HG03460 (cell line): ENCODE data around the gene E2F1.
"Not testable (repeated sequence)": the region's sequence is repeated elsewhere in the genome, so short reads cannot be mapped to it uniquely, and the experiment has no call there.

ENCODE experiments used
- ATAC-seq: cut with Tn5 transposase; IDR thresholded peaks from one replicate; pipeline ENCODE4 v1.9.1; 2021; ENCODE audit not compliant: unreplicated experiment

Gene E2F1

GRCh38 chr20:33646191-33646590 is 40.0 kb downstream of the E2F1 start:
- ATAC-seq = no peak

GRCh38 chr20:33645396-33645795 is 40.8 kb downstream of the E2F1 start:
- ATAC-seq = no peak

DNA sequence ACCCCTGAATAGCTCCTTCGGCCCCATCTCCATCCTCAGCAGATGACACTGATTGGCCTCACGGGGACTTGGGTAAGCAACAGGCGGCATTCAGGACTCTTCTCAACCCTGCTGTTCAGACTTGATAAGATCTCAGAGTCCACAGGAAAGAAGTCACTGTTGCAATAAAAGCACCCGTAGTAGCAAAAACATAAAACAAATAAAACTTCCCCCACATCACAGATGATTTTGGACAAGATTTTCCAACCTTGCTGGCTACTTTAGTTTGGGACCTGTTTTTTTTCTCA is 41.2 kb downstream of the E2F1 start:
- no peak for ATAC-seq

GRCh38 chr20:33644313-33645071 is 41.7 kb downstream of the E2F1 start:
- ATAC-seq = no peak

DNA sequence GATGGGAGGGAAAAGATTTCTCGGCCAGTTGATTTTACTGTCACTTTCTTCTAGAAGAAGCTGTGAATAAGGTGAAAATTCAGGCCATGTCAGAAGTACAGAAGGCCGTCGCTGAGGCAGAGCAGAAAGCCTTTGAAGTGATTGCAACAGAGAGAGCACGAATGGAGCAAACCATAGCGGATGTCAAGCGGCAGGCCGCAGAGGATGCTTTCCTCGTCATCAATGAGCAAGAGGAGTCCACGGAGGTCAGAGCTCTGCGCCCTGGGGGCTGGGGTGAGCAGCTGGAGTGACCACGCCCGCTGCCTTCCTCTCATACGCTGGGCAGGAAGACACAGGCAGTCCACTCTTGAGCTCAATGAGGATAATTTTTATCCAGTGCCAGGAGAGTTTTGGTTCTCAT is 45.9 kb downstream of the E2F1 start:
- ATAC-seq = no peak

DNA sequence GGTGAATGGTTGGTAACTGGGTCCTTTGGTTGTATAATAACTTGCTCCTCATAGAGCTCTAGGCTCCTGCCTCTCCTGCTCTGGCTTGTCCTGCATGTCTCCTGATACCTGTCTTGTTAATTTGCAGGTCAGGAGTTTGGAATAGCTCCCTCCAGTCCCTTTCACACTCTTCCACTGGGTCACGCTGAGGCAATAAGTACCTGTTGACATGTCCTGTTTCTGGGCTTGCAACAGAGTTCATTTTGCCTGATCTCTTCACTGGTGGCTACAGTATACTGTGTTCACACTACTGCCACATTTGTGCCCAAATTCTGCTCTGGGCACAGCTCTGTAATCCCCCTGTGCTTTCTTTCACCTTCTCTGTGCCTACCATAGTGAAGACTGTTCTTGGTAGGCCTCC is 49.4 kb downstream of the E2F1 start:
- no peak for ATAC-seq

DNA sequence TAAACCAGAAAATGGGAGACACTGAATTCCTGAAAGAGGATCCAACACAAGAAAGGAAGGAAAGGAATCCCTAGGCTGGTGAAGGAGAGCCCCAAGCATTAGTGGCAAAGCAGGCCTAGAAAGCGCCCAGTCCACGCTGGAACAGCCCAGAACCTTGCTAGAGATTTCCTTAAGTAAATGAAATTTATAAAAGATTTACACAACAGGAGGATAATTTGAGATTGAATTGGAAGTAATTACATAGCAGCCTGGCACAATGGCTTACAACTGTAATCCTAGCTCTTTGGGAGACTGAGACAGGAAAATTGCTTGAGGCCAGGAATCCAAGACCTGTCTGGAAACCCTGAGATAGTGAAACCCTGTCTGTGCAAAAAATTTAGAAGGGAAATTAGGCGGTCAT is 50.8 kb downstream of the E2F1 start:
- no peak for ATAC-seq

- not testable (repeated sequence) for ATAC-seq
Measured at GRCh38 chr20:33631910-33632309, 54.3 kb downstream of the E2F1 start.

- no peak for ATAC-seq
Measured at GRCh38 chr20:33630507-33630906, 55.7 kb downstream of the E2F1 start.

- no peak for ATAC-seq
Measured at GRCh38 chr20:33629979-33630378, 56.2 kb downstream of the E2F1 start.

- no peak for ATAC-seq
Measured at GRCh38 chr20:33629533-33629932, 56.7 kb downstream of the E2F1 start.

DNA sequence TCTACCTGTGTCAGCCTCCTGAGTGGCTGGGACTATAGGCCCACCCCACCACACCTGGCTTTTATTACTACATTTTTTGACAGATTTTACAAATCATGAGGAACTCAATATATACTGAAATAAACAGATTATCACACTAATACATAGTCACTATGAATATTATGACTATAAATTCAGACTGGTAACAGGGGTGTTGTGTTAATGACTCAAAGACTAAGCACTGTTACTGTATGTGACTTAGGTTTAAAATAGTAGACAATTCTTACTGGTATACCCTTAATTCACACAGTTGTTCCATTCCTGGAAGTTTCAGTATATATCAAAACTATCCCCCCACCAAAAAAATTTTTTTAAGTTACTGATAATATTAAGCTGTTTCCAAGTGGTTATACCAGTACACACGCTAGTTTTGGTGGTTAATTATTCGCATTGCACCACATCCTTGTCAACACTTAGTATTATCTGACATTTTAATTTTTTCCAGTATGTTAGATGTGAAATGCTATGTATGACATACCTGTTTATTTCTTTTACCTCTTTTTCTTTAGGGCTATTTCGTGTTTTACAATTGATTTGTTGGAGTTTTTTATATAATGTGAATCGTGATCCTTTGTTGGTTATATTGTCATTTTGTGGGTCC is 58.5 kb downstream of the E2F1 start:
- ATAC-seq = no peak

DNA sequence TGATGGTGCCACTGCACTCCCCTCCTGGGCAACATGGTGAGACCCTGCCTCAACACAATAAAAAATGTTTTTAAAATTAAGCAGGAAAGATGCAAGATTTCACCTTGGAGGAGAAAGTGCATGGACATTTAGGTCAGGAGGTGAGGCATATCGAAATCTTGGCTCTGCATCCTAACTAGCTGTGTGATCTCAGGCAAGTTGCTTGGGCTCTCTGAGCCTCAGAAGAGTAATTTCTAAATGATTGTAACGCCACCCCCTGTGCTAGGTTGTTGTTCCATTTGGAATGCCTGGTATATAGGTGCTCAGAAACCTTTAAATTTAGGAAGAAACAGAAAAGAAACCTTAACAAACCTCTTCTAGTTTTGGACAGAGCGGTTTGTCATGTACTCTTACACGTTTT is 60.0 kb downstream of the E2F1 start:
- no peak for ATAC-seq
